H1 (cell line): ENCODE measurements around the gene PASK. TPM values are rescaled to one million over a fixed set of nuclear protein-coding genes. Genes with fewer than 3 reads are reported as not detected.

ENCODE experiments used
- CBX8 ChIP-seq: fragments of 300-800, 300-1000 bp; sonication (generic); IDR thresholded peaks from 2 replicates; pipeline ENCODE4 v1.7.1; 2016; ENCODE audit warnings: low read depth, low read length, borderline replicate concordance
- RAD21 ChIP-seq, 2 experiments: IDR thresholded peaks in 1 of 2; conservative IDR thresholded peaks in 1 of 2; 2 replicates each; pipeline ENCODE4 v1.6.1; 2011; ENCODE audit warnings: low read depth in 2 of 2, low read length in 2 of 2, improper control_type of control experiment in 1 of 2, inconsistent platforms in 1 of 2, mild to moderate bottlenecking in 1 of 2, moderate library complexity in 1 of 2
- SP2 ChIP-seq: IDR thresholded peaks from 2 replicates; pipeline ENCODE4 v1.6.1; 2012; ENCODE audit warnings: mild to moderate bottlenecking, low read length, inconsistent platforms
- polyA plus RNA-seq, 7 experiments: library from polyadenylated mRNA; depleted of rRNA in 3 of 7; stranded (reverse) in 5 of 7; unstranded in 2 of 7; fragments of >200 nt in 5 of 7; fragments of 200-250 nt in 2 of 7; gene quantifications; 1 replicate in 5 of 7; 2 replicates in 1 of 7; 4 replicates in 1 of 7; pipeline versions ENCODE4 v1.2.1 to v1.2.3, GENCODE V29; 2011 to 2013; ENCODE audit warnings: missing spikeins in 2 of 7, mixed read lengths in 2 of 7
- total RNA-seq: library from RNA; stranded (reverse); fragmentation: NEBNext Ultra II Directional; extraction: Animal tissue kit (Norgen Biotek cat#: 25700); gene quantifications from 2 replicates; pipeline ENCODE4 v1.2.1, GENCODE V29; 2021

The PASK gene
- total and polyA plus RNA-seq, 2 of the 8 experiments (the other 6 are each of a cell fraction or from before 2014, with no cell fraction given), result 20.5 to 66.1 TPM

DNA sequence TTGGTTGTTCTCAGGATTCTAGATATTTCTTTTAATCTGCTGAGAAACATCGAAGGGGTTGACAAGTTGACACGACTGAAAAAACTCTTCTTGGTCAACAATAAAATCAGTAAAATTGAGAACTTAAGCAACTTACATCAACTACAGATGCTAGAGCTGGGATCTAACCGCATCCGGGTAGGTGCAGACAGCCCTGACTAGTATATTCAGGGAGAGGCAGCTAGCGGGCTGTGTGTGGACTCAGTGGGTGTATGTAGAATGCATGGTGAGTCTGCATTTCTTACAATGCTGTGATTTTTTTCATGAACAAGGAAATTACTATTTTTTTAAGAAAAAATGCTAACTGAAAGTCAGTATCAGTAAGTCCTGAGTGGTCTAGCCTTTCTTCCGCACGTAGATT is 11.0 kb upstream of the PASK start (continued):
- TF ChIP-seq SP2 (no peak), CBX8 (no peak), RAD21 (IDR thresholded peaks at IDR 0.05 in 1 of 2, conservative IDR thresholded peaks at IDR 0.05 in 1 of 2; ENCODE audit: low read depth in 2 of 2, low read length in 2 of 2) (no peak)
